ENCODE measurements around the gene MUSK. TPM values are rescaled to one million over a fixed set of nuclear protein-coding genes. Genes with fewer than 3 reads are reported as not detected.

The MUSK gene
- total RNA-seq, 1 donor from 2014 or later, result not detected

DNA sequence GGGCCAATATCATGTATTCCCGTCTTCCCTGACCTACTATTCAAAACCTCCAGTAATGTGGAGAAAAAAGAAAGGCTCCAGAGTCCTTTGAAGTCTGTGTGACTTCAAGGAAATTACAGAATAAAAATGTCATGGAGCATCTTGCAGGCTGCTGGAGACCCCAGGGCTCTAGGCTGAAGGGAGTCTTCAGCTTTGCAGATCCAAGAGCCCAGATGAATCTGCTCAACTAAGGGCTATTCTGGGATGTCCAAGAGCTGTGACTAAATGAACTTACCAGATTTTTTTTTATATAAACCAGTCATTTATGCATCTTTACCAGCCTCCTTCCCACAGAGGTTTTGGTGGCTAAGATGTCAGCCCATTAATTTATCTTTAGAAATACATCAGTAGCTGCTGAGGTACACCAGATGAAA, 167.3 kb downstream of the MUSK start:
- Mint-ChIP-seq H3K9me3 (no peaks in the 10 kb centered on the region), H3K27ac (no peak overlapping the region), H3K4me1 (ENCODE audit: low read depth) (no peaks in the 10 kb centered on the region), H3K4me3 (no peak overlapping the region), H3K27me3 (ENCODE audit: insufficient read depth) (no peaks in the 10 kb centered on the region), H3K36me3 (ENCODE audit: low read depth) (no peaks in the 10 kb centered on the region)
- intact Hi-C loops (cut with micrococcal nuclease), result no loop called here
- no peak for DNase-seq (ENCODE audit: low spot score)

DNA sequence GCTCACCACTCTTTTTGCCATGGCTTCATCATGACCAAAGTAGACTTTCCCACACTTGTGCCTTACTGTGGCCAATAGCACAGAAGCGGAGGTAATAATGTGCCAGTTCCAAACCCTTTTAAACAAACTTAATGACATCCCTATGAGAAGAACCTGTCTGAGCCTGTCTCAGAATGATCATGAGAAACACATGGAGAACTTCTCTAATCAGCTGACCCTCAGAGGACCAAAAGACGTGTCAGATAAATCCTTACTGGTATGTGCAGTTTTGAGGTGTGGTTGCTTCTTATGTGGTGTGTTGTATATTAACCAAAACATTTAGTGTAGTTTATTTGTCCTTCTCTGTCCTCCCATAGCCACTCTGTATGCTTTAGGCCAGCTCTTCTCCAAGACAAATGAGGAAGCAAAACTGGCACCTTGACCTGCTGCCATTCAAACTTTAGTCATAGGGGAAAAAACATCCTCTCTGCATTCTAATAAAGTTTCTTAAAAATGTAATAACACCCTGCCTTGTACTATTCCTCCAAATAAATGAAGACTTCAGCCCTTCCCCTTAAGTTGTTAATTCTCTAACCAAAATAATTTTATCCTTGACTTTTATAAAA, 168.9 kb downstream of the MUSK start:
- Mint-ChIP-seq H3K27me3 (ENCODE audit: insufficient read depth) (no peaks in the 10 kb centered on the region), H3K9me3 (no peaks in the 10 kb centered on the region), H3K4me3 (no peak overlapping the region), H3K36me3 (ENCODE audit: low read depth) (no peaks in the 10 kb centered on the region), H3K4me1 (ENCODE audit: low read depth) (no peaks in the 10 kb centered on the region), H3K27ac (no peak overlapping the region)
- no peak for DNase-seq (ENCODE audit: low spot score)
- intact Hi-C loops (cut with micrococcal nuclease), result no loop called here

DNA sequence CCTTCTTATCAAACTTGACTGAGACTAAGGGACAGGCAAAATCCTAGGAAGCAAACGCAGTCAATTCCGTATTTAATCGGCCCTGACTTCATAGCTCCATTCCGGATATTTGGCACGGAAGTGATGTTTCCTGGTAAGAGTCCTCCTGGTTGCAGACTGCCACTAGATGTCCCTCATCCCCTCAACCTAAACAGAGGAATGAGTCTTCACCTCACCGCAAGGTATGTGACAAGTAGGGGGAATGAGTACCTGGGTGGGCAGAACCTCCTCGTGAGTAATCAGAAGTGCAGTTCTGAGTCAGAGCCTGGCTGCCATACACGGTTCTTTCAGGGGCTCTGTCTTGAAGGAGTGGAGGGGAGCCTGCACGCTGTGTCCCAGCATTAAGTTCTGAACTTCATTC, 173.6 kb downstream of the MUSK start:
- Mint-ChIP-seq H3K4me1 (ENCODE audit: low read depth) (no peaks in the 10 kb centered on the region), H3K36me3 (ENCODE audit: low read depth) (no peaks in the 10 kb centered on the region), H3K27ac (no peak overlapping the region), H3K27me3 (ENCODE audit: insufficient read depth) (no peaks in the 10 kb centered on the region), H3K4me3 (no peak overlapping the region), H3K9me3 (no peaks in the 10 kb centered on the region)
- DNase-seq (ENCODE audit: low spot score), result no peak
- intact Hi-C loops (cut with micrococcal nuclease), result no loop called here

DNA sequence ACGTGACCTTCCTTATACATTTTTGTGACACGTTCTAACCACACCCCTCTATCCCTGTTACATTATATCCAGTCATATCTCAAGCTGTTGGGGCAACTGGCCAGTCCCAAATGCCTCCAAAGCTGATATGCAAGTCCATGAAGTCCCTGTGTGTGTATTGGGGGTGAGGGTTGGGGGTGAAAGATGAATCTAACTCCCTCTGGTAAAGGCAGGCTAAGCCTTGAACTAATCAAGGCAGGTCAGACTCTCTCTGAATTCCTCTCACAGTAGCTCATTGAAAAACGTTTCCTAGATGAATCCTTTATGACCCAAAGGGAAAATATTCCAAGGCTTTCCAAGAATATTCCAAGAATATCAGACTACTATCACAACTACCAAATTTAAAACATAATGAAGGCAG, 174.4 kb downstream of the MUSK start:
- Mint-ChIP-seq H3K9me3 (no peaks in the 10 kb centered on the region), H3K4me3 (no peak overlapping the region), H3K36me3 (ENCODE audit: low read depth) (no peaks in the 10 kb centered on the region), H3K27ac (no peak overlapping the region), H3K27me3 (ENCODE audit: insufficient read depth) (no peaks in the 10 kb centered on the region), H3K4me1 (ENCODE audit: low read depth) (no peaks in the 10 kb centered on the region)
- no peak for DNase-seq (ENCODE audit: low spot score)
- intact Hi-C loops (cut with micrococcal nuclease), result no loop called here

DNA sequence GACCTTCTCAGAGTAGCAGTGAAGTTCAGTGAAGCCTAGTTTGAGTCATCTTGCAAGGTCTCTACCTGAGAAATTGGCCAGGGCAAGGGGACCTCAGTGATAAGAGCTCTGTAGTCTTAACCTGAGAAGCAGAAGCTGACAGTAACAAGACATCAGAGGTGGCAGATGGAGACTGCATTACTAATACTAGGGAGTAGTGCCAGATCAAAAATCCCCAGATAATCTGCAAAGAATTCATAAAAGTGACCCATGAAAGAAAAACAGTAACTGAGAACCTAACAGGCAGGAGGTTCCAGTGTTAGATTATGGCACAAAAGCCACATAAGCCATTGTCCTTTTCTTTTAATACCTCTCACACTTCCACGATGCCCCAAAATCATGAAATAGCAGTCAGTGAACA, 175.5 kb downstream of the MUSK start:
- no peaks in the 10 kb centered on the region for H3K9me3 Mint-ChIP-seq
- H3K27me3 Mint-ChIP-seq (ENCODE audit: insufficient read depth), result no peaks in the 10 kb centered on the region
- no peaks in the 10 kb centered on the region for H3K36me3 Mint-ChIP-seq (ENCODE audit: low read depth)
- H3K4me3 Mint-ChIP-seq, result no peak overlapping the region
- no peak for DNase-seq (ENCODE audit: low spot score)
- H3K27ac Mint-ChIP-seq, result no peak overlapping the region
- no peaks in the 10 kb centered on the region for H3K4me1 Mint-ChIP-seq (ENCODE audit: low read depth)
- intact Hi-C loops (cut with micrococcal nuclease), result no loop called here

DNA sequence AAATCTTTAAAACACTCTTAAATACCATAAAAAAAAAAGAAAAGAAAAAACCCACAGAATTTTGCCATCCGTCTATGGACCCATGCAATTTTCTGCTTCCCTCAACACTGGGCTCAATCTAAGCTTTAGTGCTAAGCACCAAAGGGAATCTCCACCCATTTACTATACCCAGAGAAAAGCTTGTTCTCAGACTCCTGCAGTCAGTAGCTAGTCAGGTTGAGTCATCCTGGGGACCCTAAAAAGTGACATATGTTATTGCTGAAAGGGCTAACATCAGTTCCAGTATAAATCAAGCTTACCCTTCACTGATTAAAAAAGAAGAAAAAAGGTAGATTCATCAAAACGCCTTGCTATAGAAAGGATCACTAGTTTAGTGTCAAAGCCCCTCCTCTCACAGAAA, 177.6 kb downstream of the MUSK start:
- Mint-ChIP-seq H3K27me3 (ENCODE audit: insufficient read depth) (no peaks in the 10 kb centered on the region), H3K4me1 (ENCODE audit: low read depth) (no peaks in the 10 kb centered on the region), H3K27ac (no peak overlapping the region), H3K9me3 (no peaks in the 10 kb centered on the region), H3K36me3 (ENCODE audit: low read depth) (no peaks in the 10 kb centered on the region), H3K4me3 (no peak overlapping the region)
- no peak for DNase-seq (ENCODE audit: low spot score)
- intact Hi-C loops (cut with micrococcal nuclease), result no loop called here

DNA sequence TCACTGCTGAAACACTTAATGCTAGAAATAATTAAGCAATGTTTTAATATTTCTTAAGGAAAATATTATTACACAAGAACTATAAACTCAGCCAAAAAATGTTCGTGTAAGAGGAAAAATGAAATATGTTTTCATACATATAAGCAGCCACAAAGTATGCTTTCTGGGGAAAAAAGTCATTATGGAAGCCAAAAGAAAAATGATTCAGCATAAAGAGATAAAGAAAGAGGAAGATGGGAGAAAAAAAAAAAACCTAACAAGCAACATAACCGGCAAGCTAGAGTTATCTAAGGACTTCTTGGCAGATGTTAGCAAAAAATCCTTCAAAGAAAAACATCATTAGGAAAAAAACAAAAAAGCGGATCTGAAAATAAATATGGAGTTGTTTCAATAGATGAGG, 179.1 kb downstream of the MUSK start:
- no peaks in the 10 kb centered on the region for H3K4me1 Mint-ChIP-seq (ENCODE audit: low read depth)

DNA sequence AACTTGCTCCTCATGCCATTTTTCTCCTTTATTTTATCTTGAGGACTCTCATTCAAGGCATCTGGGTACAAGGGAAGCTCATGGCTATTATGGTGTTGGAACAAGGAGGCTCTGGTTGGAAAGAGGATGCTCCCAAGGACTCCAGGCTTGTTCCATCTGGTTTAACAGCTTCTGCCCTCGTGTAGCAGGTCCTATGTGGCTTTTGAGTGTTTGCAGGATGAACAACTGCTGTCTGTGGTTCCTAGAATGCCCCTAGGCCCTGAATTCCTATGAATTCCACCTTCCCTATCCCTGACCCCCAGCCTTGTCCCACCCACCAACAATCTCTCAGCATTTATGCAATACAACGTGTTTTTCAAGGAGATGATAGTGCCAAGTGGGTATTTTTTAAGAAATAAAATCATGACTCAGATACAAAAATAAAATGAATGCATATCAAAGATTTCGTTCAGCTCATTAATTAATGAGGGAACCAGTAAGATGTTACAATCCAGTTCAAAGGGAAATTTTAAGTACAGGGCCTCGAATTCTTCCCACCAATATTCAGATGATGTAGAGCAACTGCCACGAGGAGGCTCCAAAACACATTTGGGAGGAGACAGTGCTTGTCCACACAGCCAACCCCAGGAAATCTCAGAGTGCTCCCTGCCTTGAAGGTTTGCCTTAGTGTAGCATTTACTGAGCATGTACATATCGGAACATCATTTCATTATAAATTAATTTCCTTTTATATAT, 182.0 kb downstream of the MUSK start:
- Mint-ChIP-seq H3K27ac (no peak overlapping the region), H3K4me3 (no peak overlapping the region), H3K4me1 (ENCODE audit: low read depth) (no peaks in the 10 kb centered on the region), H3K27me3 (ENCODE audit: insufficient read depth) (no peaks in the 10 kb centered on the region), H3K36me3 (ENCODE audit: low read depth) (no peaks in the 10 kb centered on the region), H3K9me3 (no peaks in the 10 kb centered on the region)
- intact Hi-C loops (cut with micrococcal nuclease), result no loop called here
- no peak for DNase-seq (ENCODE audit: low spot score)

More for the DNA sequence above, 179.1 kb downstream of the MUSK start:
- Mint-ChIP-seq H3K36me3 (ENCODE audit: low read depth) (no peaks in the 10 kb centered on the region), H3K9me3 (no peaks in the 10 kb centered on the region), H3K4me3 (no peak overlapping the region), H3K27me3 (ENCODE audit: insufficient read depth) (no peaks in the 10 kb centered on the region), H3K27ac (no peak overlapping the region)
- intact Hi-C loops (cut with micrococcal nuclease), result no loop called here
- DNase-seq (ENCODE audit: low spot score), result no peak

Other genes starting within 250 kb of the MUSK start
- gene SVEP1, start 89.0 kb upstream of the MUSK start, total RNA-seq, result not detected in 2 replicates

Measured in activated T-helper 1 cell treated with anti-CD3 and anti-CD28 coated beads, Interleukin-12 subunit alpha, Interleukin-12 subunit beta, Interleukin-2, Interleukin-4 antibody, amounts not matched to agents 30 ng/mL and 10 ng/mL and 1 ng/mL, durations not matched to agents 14 hours and 24 hours and 36 hours (primary cell).